Naive thymus-derived CD8-positive, alpha-beta T cell (primary cell): ENCODE results near the gene MED8. TPM values are rescaled to one million over a fixed set of nuclear protein-coding genes. Genes with fewer than 3 reads are reported as not detected.

Experiments used
- ATAC-seq, 2 donors: fragments of 150-1000 bp; cut with Tn5 transposase in 1 of 2; sonication (Bioruptor Pico), chemical (Tn5 transposase) in 1 of 2; 1 replicate in 1 of 2; 2 replicates in 1 of 2; pipeline ENCODE4 v1.10.0; 2021; ENCODE audit warnings: mild to moderate bottlenecking in 2 of 2, moderate library complexity in 2 of 2
- POLR2A ChIA-PET: fragments of 350-600 bp; sonication (Branson Sonifier 250); formaldehyde crosslinking; loops from one replicate; lab custom pipeline; 2021; ENCODE audit warnings: antibody characterized with exemption; lab: Charles Lee
- DNase-seq, 10 donors: peaks; one replicate each; pipeline versions ENCODE4 v3.0.0 to v3.0.0-alpha.2; 2020 to 2022
- H3K27ac Mint-ChIP-seq, 10 donors: one replicate each; pipeline ENCODE4 v1.8.0; 2020 to 2022; ENCODE audit warnings: mild to moderate bottlenecking in 10 of 10, mixed read lengths in 10 of 10, moderate library complexity in 4 of 10, inconsistent platforms in 1 of 10
- H3K27me3 Mint-ChIP-seq, 5 donors: one replicate each; pipeline ENCODE4 v1.8.0; 2021 to 2022; ENCODE audit warnings: mixed read lengths in 5 of 5
- H3K36me3 Mint-ChIP-seq, 3 donors: one replicate each; pipeline ENCODE4 v1.8.0; 2020 to 2022; ENCODE audit warnings: mixed read lengths in 3 of 3, mild to moderate bottlenecking in 2 of 3, inconsistent platforms in 1 of 3
- H3K4me1 Mint-ChIP-seq, 4 donors: one replicate each; pipeline ENCODE4 v1.8.0; 2021 to 2022; ENCODE audit warnings: mixed read lengths in 4 of 4
- H3K4me3 Mint-ChIP-seq, 10 donors: one replicate each; pipeline ENCODE4 v1.8.0; 2020 to 2022; ENCODE audit warnings: mild to moderate bottlenecking in 10 of 10, mixed read lengths in 10 of 10, moderate library complexity in 6 of 10, inconsistent platforms in 1 of 10
- H3K9me3 Mint-ChIP-seq, 9 donors: one replicate each; pipeline ENCODE4 v1.8.0; 2020 to 2022; ENCODE audit warnings: mixed read lengths in 9 of 9, mild to moderate bottlenecking in 3 of 9, inconsistent platforms in 1 of 9, moderate library complexity in 1 of 9
- polyA plus RNA-seq, 3 donors: library from polyadenylated mRNA; unstranded; fragments of 300-500 nt; fragmentation: Illumina TruSeq; gene quantifications; one replicate each; pipeline ENCODE4 v1.2.3, GENCODE V29; 2021
- total RNA-seq, 8 experiments: library from RNA in 2 of 8; stranded (reverse) in 2 of 8; gene quantifications; one replicate each; pipeline ENCODE4 v1.2.3 and lab custom pipeline; 2021 to 2026

MED8 gene
- total and polyA plus RNA-seq, 5 experiments from 2014 or later: 16.8 to 34.7 (median 29.8) TPM

DNA sequence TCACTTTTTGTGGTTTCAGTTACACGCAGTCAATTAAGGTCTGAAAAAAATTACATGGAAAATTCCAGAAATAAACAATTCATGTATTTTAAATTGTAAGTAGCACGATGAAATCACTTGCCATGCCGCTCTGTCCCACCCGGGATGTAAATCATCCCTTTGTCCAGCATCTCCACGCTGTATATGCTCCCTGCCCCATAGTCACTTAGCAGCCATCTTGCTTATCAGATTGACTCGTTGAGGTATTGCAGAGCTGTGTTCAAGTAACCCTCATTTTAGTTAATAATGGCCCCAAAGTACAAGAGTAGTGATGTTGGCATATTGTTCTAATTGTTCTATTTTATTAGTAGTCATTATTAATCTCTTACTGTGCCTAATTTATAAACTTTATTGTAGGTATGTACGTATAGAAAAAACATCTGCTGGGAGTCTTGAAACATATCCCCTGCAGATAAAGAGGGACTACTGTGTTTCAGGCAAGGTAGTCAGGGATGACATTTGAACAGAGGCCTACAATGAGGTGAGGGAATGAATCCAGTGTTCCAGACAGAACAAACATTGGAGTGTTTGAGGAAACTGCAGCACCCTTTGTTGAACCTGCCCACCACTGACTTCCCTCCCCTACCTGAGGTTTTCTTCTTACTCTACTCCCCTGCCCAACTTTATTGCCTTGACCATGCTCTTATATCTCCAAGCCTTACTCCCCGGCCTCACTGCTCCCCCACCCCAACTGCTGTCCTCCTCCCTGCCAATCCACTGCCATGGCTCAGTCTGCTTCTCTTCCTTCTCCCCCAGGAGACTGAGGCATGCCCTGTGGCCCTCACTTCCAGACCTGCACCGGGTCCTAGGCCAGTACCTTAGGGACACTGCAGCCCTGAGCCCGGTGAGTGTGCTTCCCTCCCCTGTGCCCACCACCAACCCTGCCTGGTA is 37.9 kb downstream of the MED8 start:
- DNase-seq (no peak), ATAC-seq (no peak)
- H3K4me3 Mint-ChIP-seq: no peak overlapping the region
- no peaks in the 10 kb centered on the region for H3K27me3 Mint-ChIP-seq
- POLR2A ChIA-PET: interaction anchor here (1.8 kb wide), 1 partner anchor 15 kb away, joined by 4 read pairs; no protein-coding TSS in a partner anchor
- H3K36me3 Mint-ChIP-seq: no peaks in the 10 kb centered on the region
- H3K9me3 Mint-ChIP-seq: no peaks in the 10 kb centered on the region
- H3K4me1 Mint-ChIP-seq: peaks cover 6 to 15% (median 11%) of the 10 kb centered on the region in 4 donors
- H3K27ac Mint-ChIP-seq: peak overlapping the region in 6 of 10 donors; percentile 21 to 98 (median 77)

DNA sequence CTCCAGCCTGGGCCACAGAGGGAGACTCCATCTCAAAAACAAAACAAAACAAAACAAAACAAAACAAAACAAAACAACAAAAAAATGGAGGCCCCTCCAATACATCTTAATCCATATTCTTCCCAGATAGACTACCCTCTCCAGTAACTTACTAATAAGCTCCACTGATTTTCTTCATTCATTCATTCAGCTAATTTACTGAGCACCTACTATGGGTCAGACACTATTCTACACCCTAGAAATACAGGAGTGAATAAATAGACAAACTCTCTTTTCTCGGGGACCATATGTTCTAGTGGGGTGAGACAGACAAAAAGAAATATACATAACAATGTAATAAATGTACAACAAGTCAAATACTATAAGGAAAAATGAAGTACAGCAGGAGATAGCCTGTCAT is 38.6 kb downstream of the MED8 start:
- ATAC-seq: no peak
- H3K4me3 Mint-ChIP-seq: no peak overlapping the region
- H3K9me3 Mint-ChIP-seq: no peaks in the 10 kb centered on the region
- H3K4me1 Mint-ChIP-seq: peaks cover 6 to 15% (median 11%) of the 10 kb centered on the region in 4 donors
- POLR2A ChIA-PET: no interaction called here
- peak overlapping the region in 6 of 10 donors; percentile 4 to 98 (median 62) for H3K27ac Mint-ChIP-seq
- no peaks in the 10 kb centered on the region for H3K27me3 Mint-ChIP-seq
- H3K36me3 Mint-ChIP-seq: no peaks in the 10 kb centered on the region
- no peak for DNase-seq

DNA sequence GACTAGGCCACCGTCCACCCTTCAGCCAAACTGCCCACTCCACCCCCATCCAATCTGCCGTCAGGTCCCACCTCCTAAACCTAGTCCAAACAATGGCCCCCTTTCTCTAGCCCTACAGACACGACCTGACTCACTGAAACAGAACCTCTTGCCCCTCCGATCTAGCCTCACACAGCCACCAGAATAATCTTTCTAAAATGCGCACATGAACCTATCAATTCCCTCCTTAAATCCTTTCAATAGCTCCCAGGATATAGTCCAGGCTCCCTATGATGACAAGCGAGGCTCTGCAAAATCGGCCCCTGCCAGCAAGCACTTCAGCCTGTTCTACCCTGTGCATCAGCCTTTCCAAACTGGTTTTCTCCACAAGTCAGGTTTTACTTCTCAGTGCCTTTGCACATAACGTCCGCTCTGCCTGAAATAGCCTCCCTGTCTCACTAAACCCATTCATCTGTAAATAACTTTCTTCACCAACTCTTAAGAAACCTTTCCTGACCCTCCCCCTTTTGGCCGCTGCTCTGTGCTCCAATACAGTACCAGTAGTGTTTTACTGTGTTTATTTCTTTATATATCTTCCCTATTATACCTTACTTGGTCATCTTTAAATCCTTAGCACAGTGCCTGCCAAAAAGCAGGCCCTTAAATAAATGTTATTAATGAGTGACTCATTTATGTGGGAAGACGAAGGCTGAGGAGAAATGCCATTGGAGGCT is 39.9 kb downstream of the MED8 start:
- ATAC-seq: peak in 1 of 2 donors; percentile 3
- no peaks in the 10 kb centered on the region for H3K9me3 Mint-ChIP-seq
- DNase-seq: no peak
- H3K36me3 Mint-ChIP-seq: no peaks in the 10 kb centered on the region
- H3K4me3 Mint-ChIP-seq: peak overlapping the region; percentile 44 to 87 (median 82)
- POLR2A ChIA-PET: no interaction called here
- no peaks in the 10 kb centered on the region for H3K27me3 Mint-ChIP-seq
- H3K27ac Mint-ChIP-seq: peak overlapping the region; percentile 66 to 98 (median 94)
- peaks cover 6 to 15% (median 12%) of the 10 kb centered on the region in 4 donors for H3K4me1 Mint-ChIP-seq

DNA sequence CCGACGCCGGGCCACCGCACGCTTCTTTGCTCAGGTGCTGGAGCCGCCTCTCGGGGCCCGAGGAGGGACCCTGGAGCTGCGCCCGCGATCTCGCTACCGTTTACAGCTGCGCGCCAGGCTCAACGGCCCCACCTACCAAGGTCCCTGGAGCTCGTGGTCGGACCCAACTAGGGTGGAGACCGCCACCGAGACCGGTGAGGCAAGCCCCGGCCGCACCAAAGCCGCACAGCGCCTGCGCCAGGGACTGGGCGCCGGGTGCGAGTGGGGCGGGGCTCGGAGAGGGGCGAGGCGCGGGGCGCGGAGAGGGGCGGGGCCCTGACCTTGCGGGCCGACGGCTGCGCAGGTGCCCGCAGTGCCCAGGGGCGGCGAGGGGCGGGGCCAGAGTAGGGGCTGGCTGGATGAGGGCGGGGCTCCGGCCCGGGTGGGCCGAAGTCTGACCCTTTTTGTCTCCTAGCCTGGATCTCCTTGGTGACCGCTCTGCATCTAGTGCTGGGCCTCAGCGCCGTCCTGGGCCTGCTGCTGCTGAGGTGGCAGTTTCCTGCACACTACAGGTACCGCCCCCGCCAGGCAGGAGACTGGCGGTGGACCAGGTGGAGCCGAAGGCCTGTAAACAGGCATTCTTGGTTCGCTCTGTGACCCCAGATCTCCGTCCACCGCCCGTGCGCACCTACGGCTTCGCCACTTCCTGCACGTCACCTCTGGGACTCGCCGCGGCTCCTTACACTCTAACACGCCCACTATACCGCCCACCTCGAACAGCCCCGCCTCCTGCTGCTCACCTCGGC is 40.6 kb downstream of the MED8 start:
- Mint-ChIP-seq H3K27me3 (no peaks in the 10 kb centered on the region), H3K9me3 (no peaks in the 10 kb centered on the region), H3K4me3 (peak overlapping the region; percentile 44 to 87 (median 82)), H3K36me3 (no peaks in the 10 kb centered on the region), H3K27ac (peak overlapping the region in 9 of 10 donors; percentile 75 to 98 (median 94)), H3K4me1 (peaks cover 6 to 14% (median 12%) of the 10 kb centered on the region in 4 donors)
- POLR2A ChIA-PET: interaction anchor here (0.9 to 1.1 kb wide), 4 partner anchors 10 to 41 kb away, joined by 3 to 4 read pairs (median 3); partner anchors contain the start of genes CDC20, MED8 and SZT2
- DNase-seq (peak; percentile 19 to 85 (median 71)), ATAC-seq (peak; percentile 84 to 92)

DNA sequence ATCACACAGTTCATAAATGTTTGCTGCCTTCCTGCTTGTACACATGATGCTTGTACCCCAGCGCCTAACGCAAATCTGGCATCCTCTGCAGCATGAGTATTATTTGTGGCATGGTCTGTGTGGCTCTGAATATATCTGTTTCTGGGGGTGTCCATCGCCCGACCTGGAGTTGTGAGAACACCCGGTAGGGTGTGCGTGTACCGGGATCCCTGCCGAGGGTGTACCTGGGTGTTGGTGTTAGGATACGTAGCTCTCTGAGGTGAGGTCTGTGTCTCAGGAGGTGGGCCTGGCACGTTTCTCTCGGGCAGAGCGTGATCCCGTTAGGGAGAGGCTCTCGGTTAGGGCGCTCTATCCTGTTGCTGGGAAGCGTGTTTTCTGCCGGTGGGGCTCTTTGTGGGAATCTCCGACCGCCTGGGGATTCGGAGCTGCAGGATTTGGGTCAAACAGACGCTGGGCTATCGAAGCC is 41.2 kb downstream of the MED8 start:
- Mint-ChIP-seq H3K36me3 (no peaks in the 10 kb centered on the region), H3K4me3 (peak overlapping the region in 9 of 10 donors; percentile 11 to 84 (median 68)), H3K4me1 (peaks cover 6 to 16% (median 11%) of the 10 kb centered on the region in 4 donors), H3K27ac (peak overlapping the region in 8 of 10 donors; percentile 14 to 87 (median 73)), H3K9me3 (no peaks in the 10 kb centered on the region), H3K27me3 (no peaks in the 10 kb centered on the region)
- POLR2A ChIA-PET: interaction anchor here (0.9 to 1.1 kb wide), 4 partner anchors 10 to 42 kb away, joined by 3 to 4 read pairs (median 3); partner anchors contain the start of genes CDC20, MED8 and SZT2
- DNase-seq (no peak), ATAC-seq (no peak)

DNA sequence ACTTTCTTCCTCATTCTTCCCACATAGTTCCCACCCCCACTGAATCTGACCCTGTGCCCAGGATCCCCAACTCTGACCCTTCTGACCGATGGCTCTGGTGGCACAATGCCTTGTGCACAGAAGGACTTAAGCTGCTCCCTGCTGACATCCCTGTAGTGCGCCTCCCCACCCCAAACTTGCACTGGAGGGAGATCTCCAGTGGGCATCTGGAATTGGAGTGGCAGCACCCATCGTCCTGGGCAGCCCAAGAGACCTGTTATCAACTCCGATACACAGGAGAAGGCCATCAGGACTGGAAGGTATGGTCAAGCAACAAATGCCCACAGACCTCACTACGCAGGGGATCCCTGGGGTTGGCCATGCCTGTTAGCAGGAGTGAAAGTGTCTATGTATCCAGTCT is 43.0 kb downstream of the MED8 start:
- DNase-seq (no peak), ATAC-seq (no peak)
- Mint-ChIP-seq H3K36me3 (no peaks in the 10 kb centered on the region), H3K4me1 (peaks cover 6 to 13% (median 10%) of the 10 kb centered on the region in 4 donors), H3K9me3 (no peaks in the 10 kb centered on the region), H3K27me3 (no peaks in the 10 kb centered on the region), H3K27ac (peak overlapping the region in 1 of 10 donors; percentile 17), H3K4me3 (no peak overlapping the region)
- POLR2A ChIA-PET: no interaction called here

DNA sequence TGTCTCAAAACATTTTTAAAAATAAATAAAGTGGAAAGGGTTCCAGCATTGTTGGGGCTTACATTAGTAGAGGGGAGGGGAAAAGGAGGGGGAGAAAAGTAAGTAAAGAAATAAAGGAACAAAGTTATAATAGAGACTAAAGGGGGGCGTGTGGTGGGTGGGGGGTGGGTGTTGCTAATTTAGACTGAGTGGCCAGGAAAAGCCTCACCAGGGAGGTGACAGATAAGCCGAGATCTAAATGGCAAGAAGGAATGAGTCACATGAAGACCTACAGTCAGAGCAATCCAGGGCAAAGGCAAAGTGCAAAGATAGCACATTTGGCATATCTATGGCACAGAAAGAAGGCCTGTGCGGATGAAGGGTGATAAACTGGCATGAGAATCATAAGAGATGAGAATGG is 44.5 kb downstream of the MED8 start:
- DNase-seq (no peak), ATAC-seq (no peak)
- H3K27ac Mint-ChIP-seq: no peak overlapping the region
- H3K36me3 Mint-ChIP-seq: no peaks in the 10 kb centered on the region
- H3K4me1 Mint-ChIP-seq: peaks cover 6 to 13% (median 10%) of the 10 kb centered on the region in 4 donors
- H3K4me3 Mint-ChIP-seq: no peak overlapping the region
- no peaks in the 10 kb centered on the region for H3K27me3 Mint-ChIP-seq
- H3K9me3 Mint-ChIP-seq: no peaks in the 10 kb centered on the region
- POLR2A ChIA-PET: no interaction called here

DNA sequence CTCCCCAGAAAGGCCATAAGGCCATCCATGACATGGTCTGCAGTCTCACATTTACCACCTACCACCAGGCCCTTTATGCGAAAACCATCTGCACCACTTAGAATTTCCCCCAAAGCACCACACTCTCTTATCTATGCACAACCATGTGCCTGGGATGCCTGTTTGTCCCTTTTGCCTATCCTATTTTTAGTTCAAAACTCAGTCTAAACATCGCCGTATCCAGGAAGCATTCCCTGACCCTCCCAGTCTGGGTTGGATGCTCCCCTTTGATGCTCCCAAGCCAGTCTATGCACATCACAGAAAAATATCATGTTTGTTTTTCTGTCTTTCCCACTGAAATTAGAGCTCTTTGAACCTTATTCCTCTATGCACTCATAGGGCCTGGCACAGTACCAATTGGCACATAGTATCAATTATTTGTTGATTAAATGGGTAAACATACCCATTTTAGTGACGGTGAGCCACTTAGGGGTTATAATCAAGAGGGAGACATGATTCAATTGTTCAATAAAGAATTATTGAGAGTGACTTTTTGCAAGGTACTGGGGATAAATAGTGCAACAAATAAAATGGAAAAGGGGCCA is 45.2 kb downstream of the MED8 start:
- Mint-ChIP-seq H3K27me3 (no peaks in the 10 kb centered on the region), H3K36me3 (no peaks in the 10 kb centered on the region), H3K4me3 (no peak overlapping the region), H3K27ac (peak overlapping the region in 2 of 10 donors; percentile 1 to 56), H3K4me1 (peaks cover under 1 to 7% (median 4%) of the 10 kb centered on the region in 4 donors), H3K9me3 (no peaks in the 10 kb centered on the region)
- POLR2A ChIA-PET: no interaction called here
- ATAC-seq: no peak
- no peak for DNase-seq

DNA sequence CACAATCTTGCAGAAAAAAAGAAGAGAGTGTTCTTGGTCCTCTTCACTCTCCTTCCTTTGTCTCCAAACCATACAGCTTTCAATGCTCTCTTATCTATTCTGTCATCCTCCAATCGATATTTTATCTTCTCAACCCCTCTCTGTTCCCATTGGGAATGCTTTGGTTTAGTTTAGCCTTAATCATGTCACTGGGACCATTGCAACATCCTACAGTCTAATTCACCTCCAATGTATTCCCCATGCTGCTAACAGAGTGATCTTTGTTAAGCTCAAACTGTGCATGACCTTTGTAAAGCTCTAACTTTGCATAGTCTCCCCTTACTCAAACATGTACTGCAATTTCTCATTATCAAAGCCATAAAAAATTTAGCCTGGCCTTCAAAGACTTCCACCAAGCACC is 49.0 kb downstream of the MED8 start:
- Mint-ChIP-seq H3K9me3 (no peaks in the 10 kb centered on the region), H3K27me3 (peaks cover 0 to 1% (median 0%) of the 10 kb centered on the region in 5 donors), H3K36me3 (no peaks in the 10 kb centered on the region), H3K4me3 (no peak overlapping the region), H3K27ac (no peak overlapping the region), H3K4me1 (peaks cover 0 to 2% (median 0%) of the 10 kb centered on the region in 4 donors)
- DNase-seq (no peak), ATAC-seq (no peak)
- POLR2A ChIA-PET: no interaction called here

DNA sequence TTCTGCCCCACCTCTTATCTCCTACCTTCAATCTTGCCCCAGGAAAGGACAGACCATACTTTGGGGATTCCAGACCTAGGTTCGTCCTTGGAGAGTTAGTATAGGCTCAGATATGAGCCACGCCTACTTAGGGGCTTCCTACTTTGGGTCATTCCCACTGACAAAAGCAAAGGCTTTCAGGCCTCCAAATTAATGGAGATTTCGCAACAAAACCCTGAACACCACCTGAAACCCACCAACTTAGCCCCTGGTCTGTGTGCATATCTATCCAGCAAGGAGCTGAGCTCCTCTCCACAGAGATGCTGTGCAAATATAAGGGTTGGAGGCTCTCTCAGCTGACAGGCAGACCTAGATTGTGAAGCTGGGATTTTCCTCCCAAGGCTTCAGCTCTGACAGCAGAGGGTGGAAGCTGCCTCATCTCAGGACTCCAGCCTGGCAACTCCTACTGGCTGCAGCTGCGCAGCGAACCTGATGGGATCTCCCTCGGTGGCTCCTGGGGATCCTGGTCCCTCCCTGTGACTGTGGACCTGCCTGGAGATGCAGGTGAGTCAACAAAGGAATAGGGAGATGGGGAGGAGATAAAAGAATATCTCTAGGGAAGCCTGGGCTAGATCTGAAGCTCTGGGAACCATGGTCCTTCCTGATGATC is 49.9 kb downstream of the MED8 start:
- POLR2A ChIA-PET: no interaction called here
- H3K4me1 Mint-ChIP-seq: peaks cover 0 to 2% (median 0%) of the 10 kb centered on the region in 4 donors
- DNase-seq: no peak
- no peak overlapping the region for H3K27ac Mint-ChIP-seq
- no peaks in the 10 kb centered on the region for H3K9me3 Mint-ChIP-seq
- H3K36me3 Mint-ChIP-seq: no peaks in the 10 kb centered on the region
- no peak overlapping the region for H3K4me3 Mint-ChIP-seq
- H3K27me3 Mint-ChIP-seq: peaks cover 0 to 1% (median 0%) of the 10 kb centered on the region in 5 donors
- ATAC-seq: no peak

DNA sequence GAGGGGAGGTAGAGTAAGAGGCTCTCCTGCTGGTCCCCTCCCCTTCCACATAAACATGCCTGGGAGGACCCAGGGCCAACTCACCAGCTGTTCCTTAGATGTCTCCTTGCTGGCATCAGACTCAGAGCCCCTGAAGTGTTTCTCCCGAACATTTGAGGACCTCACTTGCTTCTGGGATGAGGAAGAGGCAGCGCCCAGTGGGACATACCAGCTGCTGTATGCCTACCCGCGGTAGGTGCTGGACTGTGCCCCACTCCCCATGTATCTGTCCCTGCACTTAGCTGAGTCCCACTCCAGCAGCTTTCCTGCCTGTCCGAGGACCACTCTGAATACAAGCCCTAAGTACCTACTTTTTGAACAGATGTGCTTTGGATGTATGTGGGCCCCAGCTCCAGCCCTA is 51.6 kb downstream of the MED8 start:
- Mint-ChIP-seq H3K4me3 (no peak overlapping the region), H3K36me3 (no peaks in the 10 kb centered on the region), H3K27me3 (peaks cover 0 to 1% (median 0%) of the 10 kb centered on the region in 5 donors), H3K27ac (peak overlapping the region in 2 of 10 donors; percentile 38 to 43), H3K9me3 (no peaks in the 10 kb centered on the region), H3K4me1 (peaks cover 0 to 2% (median 0%) of the 10 kb centered on the region in 4 donors)
- POLR2A ChIA-PET: no interaction called here
- no peak for ATAC-seq
- DNase-seq: no peak
